Kidney (tissue), 22 donors: ENCODE results near the gene GLIS2. TPM values are rescaled to one million over a fixed set of nuclear protein-coding genes. Genes with fewer than 3 reads are reported as not detected.

Source experiments
- DNase-seq, 5 donors: peaks; one replicate each; pipeline ENCODE4 v3.0.0-alpha.2; 2013 to 2020
- FAIRE-seq: peaks from 2 replicates; lab custom pipeline; 2012; peaks lifted over from hg19 to GRCh38; lab: Jason Lieb, UNC
- H3K27ac ChIP-seq, 2 donors: one replicate each; pipeline ENCODE4 v1.7.0; 2013; ENCODE audit warnings: low read depth in 2 of 2, low read length in 2 of 2, inconsistent platforms in 1 of 2
- H3K27me3 ChIP-seq: one replicate; pipeline ENCODE4 v1.7.1; 2013; ENCODE audit warnings: low read length, inconsistent platforms; ENCODE audit not compliant: control insufficient read depth, insufficient read depth
- H3K36me3 ChIP-seq, 3 donors: one replicate each; pipeline versions ENCODE4 v1.7.0 to v1.7.1; 2013; ENCODE audit warnings: low read length in 3 of 3, control low read depth in 1 of 3, inconsistent platforms in 1 of 3; ENCODE audit not compliant: insufficient read depth in 3 of 3, control insufficient read depth in 2 of 3
- H3K4me1 ChIP-seq, 3 donors: one replicate each; pipeline versions ENCODE4 v1.7.0 to v1.7.1; 2013; ENCODE audit warnings: low read length in 3 of 3, inconsistent platforms in 1 of 3, low read depth in 1 of 3; ENCODE audit not compliant: control insufficient read depth in 2 of 3, insufficient read depth in 2 of 3
- H3K4me3 ChIP-seq, 3 donors: one replicate each; pipeline versions ENCODE4 v1.7.0 to v1.8.1; 2013; ENCODE audit warnings: low read length in 3 of 3, control low read depth in 1 of 3, inconsistent platforms in 1 of 3
- H3K9ac ChIP-seq, 3 donors: one replicate each; pipeline versions ENCODE4 v1.7.0 to v1.7.1; 2013; ENCODE audit warnings: low read length in 3 of 3, control low read depth in 1 of 3, inconsistent platforms in 1 of 3
- H3K9me3 ChIP-seq, 3 donors: one replicate each; pipeline versions ENCODE4 v1.7.0 to v1.7.1; 2013; ENCODE audit warnings: low read length in 3 of 3, control low read depth in 1 of 3, inconsistent platforms in 1 of 3; ENCODE audit not compliant: control insufficient read depth in 2 of 3, insufficient read depth in 1 of 3
- intact Hi-C: fragments of 100-400 bp; cut with DNase I; formaldehyde crosslinking; loops from one replicate; pipeline ENCODE4 v1.11.1; 2022
- long read RNA-seq, 10 donors: library from polyadenylated mRNA in 1 of 10; unstranded in 1 of 10; transcript quantifications; one replicate each; pipeline ENCODE4 v2.0.0 and lab custom pipeline, GENCODE V29; 2021 to 2026
- polyA plus RNA-seq: library from polyadenylated mRNA; stranded (reverse); fragments of 350-450 nt; fragmentation: Illumina TruSeq; extraction: RNeasy Lipid Tissue Mini Kit (QIAGEN cat#74804); gene quantifications from one replicate; pipeline ENCODE4 v1.2.3, GENCODE V29; 2014; ENCODE audit warnings: low read depth, low replicate concordance; ENCODE audit not compliant: insufficient read depth
- total RNA-seq: library from RNA; stranded (reverse); fragmentation: NEBNext Ultra II Directional; extraction: Animal tissue kit (Norgen Biotek cat#: 25700); gene quantifications from one replicate; pipeline ENCODE4 v1.2.1, GENCODE V29; 2021
- TF ChIP-seq, protein P1 (sequence below): IDR thresholded peaks from 3 replicates; pipeline ENCODE4 v1.5.1; 2012; ENCODE audit warnings: mild to moderate bottlenecking, moderate library complexity, borderline replicate concordance; ENCODE audit not compliant: insufficient read depth; ENCODE audit errors: extremely low read depth
- donor health status: control.
- donor health status: control.
- donor health status: control.
- donor health status: control.
- donor health status: control.
- donor health status: DM: yes; HTN: yes; CAD: no.
- donor health status: Normal renal cell carcinoma (clear cell type).

The GLIS2 gene
- total RNA-seq (68.7 TPM), polyA plus RNA-seq (35.6 TPM)
- long read RNA-seq, donor 1, partial matches to known transcripts: 5 of 12 reads
- long read RNA-seq, donor 1, other reads (novel, unspliced or antisense): 6 of 12 reads
- long read RNA-seq, donor 2, partial matches to known transcripts: 5 of 17 reads
- long read RNA-seq, donor 2, other reads (novel, unspliced or antisense): 10 of 17 reads
- long read RNA-seq, donor 3, partial matches to known transcripts: 10 of 25 reads
- long read RNA-seq, donor 3, other reads (novel, unspliced or antisense): 12 of 25 reads
- long read RNA-seq, donor 4, partial matches to known transcripts: 8 of 25 reads
- long read RNA-seq, donor 4, other reads (novel, unspliced or antisense): 13 of 25 reads
- long read RNA-seq, donor 5: 0 reads
- long read RNA-seq, donor 6: 0 reads
- long read RNA-seq, donor 7, partial matches to known transcripts: 3 of 58 reads
- long read RNA-seq, donor 7, other reads (novel, unspliced or antisense): 55 of 58 reads
- long read RNA-seq, donor 8, partial matches to known transcripts: 12 of 73 reads
- long read RNA-seq, donor 8, other reads (novel, unspliced or antisense): 58 of 73 reads
- long read RNA-seq, donor 9, partial matches to known transcripts: 11 of 74 reads
- long read RNA-seq, donor 9, other reads (novel, unspliced or antisense): 63 of 74 reads
- long read RNA-seq, donor 10, partial matches to known transcripts: 6 of 19 reads
- long read RNA-seq, donor 10, other reads (novel, unspliced or antisense): 12 of 19 reads

DNA sequence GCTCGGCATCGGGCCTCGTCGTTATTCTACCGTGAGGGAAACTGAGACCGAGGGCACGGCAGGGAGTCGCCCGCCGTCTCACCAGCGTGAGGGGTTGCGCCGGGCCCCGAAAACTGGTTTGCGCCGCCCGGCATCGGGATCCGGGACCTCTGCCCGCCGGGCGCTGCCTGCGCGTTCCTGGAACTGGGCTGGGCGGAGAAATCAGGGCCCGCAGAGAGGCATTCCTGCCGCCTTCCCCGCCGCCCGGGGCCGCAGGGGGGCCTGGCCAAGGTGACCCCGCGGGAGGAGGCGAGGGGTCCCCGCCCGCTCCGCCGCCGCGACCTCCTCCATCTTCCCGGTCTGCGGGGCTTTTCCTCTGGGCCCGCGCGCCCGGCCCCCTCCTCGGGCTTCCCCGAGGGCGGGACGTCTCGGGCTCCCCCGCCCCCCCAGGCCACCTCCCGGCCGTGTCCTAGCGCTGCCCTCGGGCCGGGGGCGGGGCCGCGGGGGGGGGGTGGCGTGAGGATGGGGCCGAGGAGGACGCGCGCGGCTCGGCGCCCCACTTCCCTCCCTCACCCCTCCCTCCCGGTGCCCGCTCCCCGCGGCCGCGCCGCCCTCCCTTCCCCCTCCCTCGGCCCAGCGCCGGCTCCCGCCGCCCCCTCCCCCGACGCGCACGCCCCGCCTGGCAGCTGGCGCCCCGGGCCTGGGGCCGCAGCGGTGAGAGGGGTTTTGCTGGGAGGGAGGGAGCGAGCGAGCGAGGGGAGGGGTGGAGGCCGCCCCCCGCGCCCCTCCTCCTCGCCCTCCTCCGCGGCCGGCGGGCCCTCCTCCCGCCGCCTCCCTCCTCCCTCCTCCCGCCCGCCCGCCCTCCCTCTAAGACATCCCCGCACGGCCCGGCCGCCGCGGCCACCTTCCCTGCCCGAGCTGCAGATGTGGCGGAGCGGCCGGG lies at the start of gene GLIS2:
Gene GLIS2 (plus strand): TSS at position 882 of the 922 bp plus-strand sequence. CDS start 16,214 bp downstream, outside the sequence.
- TF ChIP-seq, protein P1, sequence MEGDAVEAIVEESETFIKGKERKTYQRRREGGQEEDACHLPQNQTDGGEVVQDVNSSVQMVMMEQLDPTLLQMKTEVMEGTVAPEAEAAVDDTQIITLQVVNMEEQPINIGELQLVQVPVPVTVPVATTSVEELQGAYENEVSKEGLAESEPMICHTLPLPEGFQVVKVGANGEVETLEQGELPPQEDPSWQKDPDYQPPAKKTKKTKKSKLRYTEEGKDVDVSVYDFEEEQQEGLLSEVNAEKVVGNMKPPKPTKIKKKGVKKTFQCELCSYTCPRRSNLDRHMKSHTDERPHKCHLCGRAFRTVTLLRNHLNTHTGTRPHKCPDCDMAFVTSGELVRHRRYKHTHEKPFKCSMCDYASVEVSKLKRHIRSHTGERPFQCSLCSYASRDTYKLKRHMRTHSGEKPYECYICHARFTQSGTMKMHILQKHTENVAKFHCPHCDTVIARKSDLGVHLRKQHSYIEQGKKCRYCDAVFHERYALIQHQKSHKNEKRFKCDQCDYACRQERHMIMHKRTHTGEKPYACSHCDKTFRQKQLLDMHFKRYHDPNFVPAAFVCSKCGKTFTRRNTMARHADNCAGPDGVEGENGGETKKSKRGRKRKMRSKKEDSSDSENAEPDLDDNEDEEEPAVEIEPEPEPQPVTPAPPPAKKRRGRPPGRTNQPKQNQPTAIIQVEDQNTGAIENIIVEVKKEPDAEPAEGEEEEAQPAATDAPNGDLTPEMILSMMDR: no peak
- Histone ChIP-seq H3K4me3 (peak within 1 kb of the TSS; percentile 48 to 82 (median 54)), H3K4me1 (peaks cover 0 to 41% (median 27%) of the 10 kb centered on the region in 3 donors), H3K27me3 (no peaks in the 10 kb centered on the region), H3K27ac (peak within 1 kb of the TSS; percentile 90 to 96), H3K9me3 (no peaks in the 10 kb centered on the region), H3K36me3 (no peaks in the 10 kb centered on the region), H3K9ac (peak within 1 kb of the TSS in 2 of 3 donors; percentile 45 to 85)
- peak; percentile 93 to 96 (median 94) for DNase-seq
- no peak for FAIRE-seq
- intact Hi-C loops: no loop called here

DNA sequence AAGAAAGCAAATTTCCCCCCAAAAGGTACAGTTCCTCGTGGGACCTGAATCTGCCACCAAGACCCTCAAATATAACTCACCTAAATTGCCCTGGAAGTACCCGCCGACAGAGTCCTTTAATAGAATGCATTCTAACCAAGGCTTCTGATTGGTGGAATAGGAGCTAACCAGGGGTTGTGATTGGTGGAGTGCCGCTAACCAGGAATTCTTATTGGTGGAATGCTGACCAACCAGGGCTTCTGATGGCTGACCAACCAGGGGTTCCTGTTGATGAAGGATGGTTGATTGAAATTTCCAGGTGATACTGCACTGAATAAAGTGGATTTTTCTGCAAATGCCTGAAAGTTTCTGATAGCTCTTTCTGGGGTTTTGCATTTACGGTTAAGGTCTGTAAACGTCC lies 49.5 kb upstream of the GLIS2 start:
- no peak overlapping the region for H3K4me3 ChIP-seq
- TF ChIP-seq, protein P1: no peak
- no peak overlapping the region for H3K27ac ChIP-seq
- DNase-seq (no peak), FAIRE-seq (no peak)
- intact Hi-C loops: loop anchor here (10.0 kb wide), 1 partner anchor 282 kb away; no protein-coding TSS in a partner anchor
- peaks cover 0 to 7% (median 0%) of the 10 kb centered on the region in 3 donors for H3K36me3 ChIP-seq
- no peaks in the 10 kb centered on the region for H3K27me3 ChIP-seq
- H3K9me3 ChIP-seq: no peaks in the 10 kb centered on the region
- H3K4me1 ChIP-seq: peaks cover 0 to 10% (median 0%) of the 10 kb centered on the region in 3 donors
- no peak overlapping the region for H3K9ac ChIP-seq

DNA sequence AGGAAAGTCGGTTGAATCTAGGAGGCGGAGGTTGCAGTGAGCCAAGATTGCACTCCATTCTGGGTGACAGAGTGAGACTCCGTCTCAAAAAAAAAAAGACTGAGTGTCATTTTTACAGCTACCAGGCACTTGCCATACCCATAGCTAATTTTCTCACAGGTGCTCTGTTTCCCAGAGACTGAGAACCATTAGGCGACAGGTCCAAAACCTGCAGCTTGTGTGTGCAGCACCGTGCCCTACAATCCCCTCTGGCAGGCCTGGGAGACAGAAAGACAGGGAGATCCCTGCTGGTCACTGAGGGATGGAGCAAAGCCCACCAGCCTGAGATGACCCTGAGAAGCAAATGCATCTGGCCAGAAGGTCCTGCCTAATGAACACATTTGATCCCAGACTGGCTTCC lies 45.8 kb upstream of the GLIS2 start:
- no peak for DNase-seq
- no peak for FAIRE-seq
- no peaks in the 10 kb centered on the region for H3K36me3 ChIP-seq
- H3K9me3 ChIP-seq: no peaks in the 10 kb centered on the region
- H3K4me3 ChIP-seq: no peak overlapping the region
- H3K27me3 ChIP-seq: no peaks in the 10 kb centered on the region
- H3K27ac ChIP-seq: no peak overlapping the region
- intact Hi-C loops: no loop called here
- TF ChIP-seq, protein P1: no peak
- H3K9ac ChIP-seq: no peak overlapping the region
- H3K4me1 ChIP-seq: peaks cover 0 to 5% (median 0%) of the 10 kb centered on the region in 3 donors
